Neural crest cell (in vitro differentiated cells): Measurements from ENCODE around the gene YKT6. TPM values are rescaled to one million over a fixed set of nuclear protein-coding genes. Genes with fewer than 3 reads are reported as not detected.

ENCODE experiments used
- DNase-seq: peaks from one replicate; pipeline ENCODE4 v3.0.0; 2021; ENCODE audit warnings: low read depth, mixed read lengths, low spot score
- H3K27ac Mint-ChIP-seq: one replicate; pipeline ENCODE4 v1.8.0; 2021; ENCODE audit warnings: mild to moderate bottlenecking, mixed read lengths; ENCODE audit not compliant: unreplicated experiment
- H3K27me3 Mint-ChIP-seq: 2 replicates; pipeline ENCODE4 v1.8.0; 2021; ENCODE audit warnings: low read depth, mild to moderate bottlenecking, mixed read lengths
- H3K36me3 Mint-ChIP-seq: 2 replicates; pipeline ENCODE4 v1.8.0; 2021; ENCODE audit warnings: low read depth, mild to moderate bottlenecking, mixed read lengths
- H3K4me1 Mint-ChIP-seq: 2 replicates; pipeline ENCODE4 v1.8.0; 2021; ENCODE audit warnings: mixed read lengths
- H3K4me3 Mint-ChIP-seq: one replicate; pipeline ENCODE4 v1.8.0; 2021; ENCODE audit warnings: mild to moderate bottlenecking, mixed read lengths
- H3K9me3 Mint-ChIP-seq: 2 replicates; pipeline ENCODE4 v1.8.0; 2021; ENCODE audit warnings: mixed read lengths
- CTCF ChIP-seq: fragments of 200-600 bp; sonication (generic); conservative IDR thresholded peaks from 2 replicates; pipeline ENCODE4 v1.5.0; 2021; ENCODE audit warnings: antibody characterized with exemption, mild to moderate bottlenecking
- total RNA-seq: library from RNA; stranded (reverse); gene quantifications from 2 replicates; pipeline ENCODE4 v1.2.1, GENCODE V29; 2021

YKT6 gene
- total RNA-seq, 1 donor from 2014 or later, result 97.4 TPM

- Mint-ChIP-seq H3K36me3 (no peaks in the 10 kb centered on the region), H3K27ac (peak overlapping the region; percentile 75), H3K4me1 (peaks cover 10% of the 10 kb centered on the region), H3K27me3 (no peaks in the 10 kb centered on the region), H3K4me3 (no peak overlapping the region), H3K9me3 (no peaks in the 10 kb centered on the region)
- peak; percentile 78 for TF ChIP-seq CTCF
- peak; percentile 66 for DNase-seq
Observed at GRCh38 chr7:44240983-44241510, 40.3 kb downstream of the YKT6 start.

- Mint-ChIP-seq H3K4me3 (no peak overlapping the region), H3K27ac (no peak overlapping the region), H3K36me3 (no peaks in the 10 kb centered on the region), H3K27me3 (no peaks in the 10 kb centered on the region), H3K9me3 (no peaks in the 10 kb centered on the region), H3K4me1 (peaks cover 5% of the 10 kb centered on the region)
- no peak for TF ChIP-seq CTCF
- no peak for DNase-seq
Observed at GRCh38 chr7:44242091-44242490, 41.3 kb downstream of the YKT6 start.

- Mint-ChIP-seq H3K27ac (peak overlapping the region; percentile 2), H3K36me3 (no peaks in the 10 kb centered on the region), H3K27me3 (no peaks in the 10 kb centered on the region), H3K9me3 (no peaks in the 10 kb centered on the region), H3K4me1 (peaks cover 5% of the 10 kb centered on the region), H3K4me3 (no peak overlapping the region)
- DNase-seq, result peak; percentile 38
- peak; percentile 58 for TF ChIP-seq CTCF
Observed at GRCh38 chr7:44244282-44244681, 43.5 kb downstream of the YKT6 start.

GRCh38 chr7:44246396-44247113, 45.8 kb downstream of the YKT6 start:
- no peak overlapping the region for H3K27ac Mint-ChIP-seq
- no peak overlapping the region for H3K4me3 Mint-ChIP-seq
- TF ChIP-seq CTCF, result no peak
- no peaks in the 10 kb centered on the region for H3K9me3 Mint-ChIP-seq
- no peaks in the 10 kb centered on the region for H3K27me3 Mint-ChIP-seq
- no peak for DNase-seq
- H3K36me3 Mint-ChIP-seq, result no peaks in the 10 kb centered on the region
- H3K4me1 Mint-ChIP-seq, result no peaks in the 10 kb centered on the region

- H3K4me1 Mint-ChIP-seq, result no peaks in the 10 kb centered on the region
- H3K36me3 Mint-ChIP-seq, result no peaks in the 10 kb centered on the region
- H3K4me3 Mint-ChIP-seq, result no peak overlapping the region
- H3K9me3 Mint-ChIP-seq, result no peaks in the 10 kb centered on the region
- H3K27me3 Mint-ChIP-seq, result no peaks in the 10 kb centered on the region
- TF ChIP-seq CTCF, result no peak
- H3K27ac Mint-ChIP-seq, result no peak overlapping the region
- no peak for DNase-seq
Observed at GRCh38 chr7:44247868-44248651, 47.3 kb downstream of the YKT6 start.
